IPS-NIHi7 (cell line): ENCODE results near the gene RBM33.
"Not testable (repeated sequence)": the region's sequence is repeated elsewhere in the genome, so short reads cannot be mapped to it uniquely, and the experiment has no call there.

ENCODE experiments used
- DNase-seq: peaks from one replicate; pipeline ENCODE4 v3.0.0; 2012; ENCODE audit warnings: mixed read lengths; ENCODE audit errors: extremely low spot score

RBM33 gene

DNA sequence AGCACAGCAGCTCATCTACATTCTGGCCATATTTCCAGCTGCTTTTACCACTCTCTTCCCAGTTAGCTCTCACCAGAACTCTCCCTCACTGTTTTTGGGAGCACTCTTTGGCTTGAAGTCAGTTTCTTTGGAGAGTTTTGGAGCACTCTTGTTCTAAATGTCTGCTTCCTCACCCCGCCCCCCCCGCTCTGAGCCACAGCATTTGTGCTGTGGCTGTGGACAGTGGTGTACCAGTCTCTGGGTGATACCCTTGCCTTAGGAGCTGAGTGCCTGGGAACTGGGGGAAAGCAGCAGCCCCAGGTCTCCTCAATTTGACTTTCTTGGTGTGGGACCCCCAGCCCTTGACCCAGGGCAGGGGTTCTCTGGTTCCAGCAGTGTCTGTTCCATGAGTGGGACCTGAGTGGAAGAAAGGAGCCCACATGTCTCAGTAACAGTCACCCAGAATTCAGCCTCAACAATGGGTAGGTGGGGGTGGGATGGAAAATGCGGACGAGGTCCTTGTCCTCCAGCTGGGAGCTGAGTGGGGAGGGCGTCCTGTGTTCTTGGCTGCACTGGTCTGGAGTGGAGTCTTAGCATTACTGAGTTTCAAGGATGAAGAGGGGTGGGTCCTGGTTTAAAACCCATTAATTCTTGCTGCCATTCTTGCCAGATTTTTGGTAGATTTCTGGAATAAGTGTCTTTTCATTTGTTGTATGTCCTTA is 18.0 kb downstream of the RBM33 start:
- DNase-seq, result no peak

DNA sequence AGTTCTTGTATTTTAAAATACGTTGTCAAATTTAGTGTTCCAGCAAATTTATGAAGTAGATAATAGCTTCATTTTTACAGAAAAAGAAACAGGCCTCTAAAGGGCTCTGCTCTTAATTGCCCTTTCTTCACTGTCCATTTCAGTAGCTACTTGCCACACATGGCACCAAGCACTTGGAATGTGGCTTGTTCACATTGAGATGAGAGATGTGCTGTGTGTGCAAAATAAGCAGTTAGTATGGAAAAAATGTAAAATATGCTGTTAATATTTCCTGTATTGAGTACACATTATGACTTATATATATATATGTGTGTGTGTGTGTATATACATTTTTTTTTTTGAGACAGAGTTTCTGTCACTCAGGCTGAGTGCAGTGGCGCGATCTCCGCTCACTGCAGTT is 19.5 kb downstream of the RBM33 start:
- no peak for DNase-seq

DNA sequence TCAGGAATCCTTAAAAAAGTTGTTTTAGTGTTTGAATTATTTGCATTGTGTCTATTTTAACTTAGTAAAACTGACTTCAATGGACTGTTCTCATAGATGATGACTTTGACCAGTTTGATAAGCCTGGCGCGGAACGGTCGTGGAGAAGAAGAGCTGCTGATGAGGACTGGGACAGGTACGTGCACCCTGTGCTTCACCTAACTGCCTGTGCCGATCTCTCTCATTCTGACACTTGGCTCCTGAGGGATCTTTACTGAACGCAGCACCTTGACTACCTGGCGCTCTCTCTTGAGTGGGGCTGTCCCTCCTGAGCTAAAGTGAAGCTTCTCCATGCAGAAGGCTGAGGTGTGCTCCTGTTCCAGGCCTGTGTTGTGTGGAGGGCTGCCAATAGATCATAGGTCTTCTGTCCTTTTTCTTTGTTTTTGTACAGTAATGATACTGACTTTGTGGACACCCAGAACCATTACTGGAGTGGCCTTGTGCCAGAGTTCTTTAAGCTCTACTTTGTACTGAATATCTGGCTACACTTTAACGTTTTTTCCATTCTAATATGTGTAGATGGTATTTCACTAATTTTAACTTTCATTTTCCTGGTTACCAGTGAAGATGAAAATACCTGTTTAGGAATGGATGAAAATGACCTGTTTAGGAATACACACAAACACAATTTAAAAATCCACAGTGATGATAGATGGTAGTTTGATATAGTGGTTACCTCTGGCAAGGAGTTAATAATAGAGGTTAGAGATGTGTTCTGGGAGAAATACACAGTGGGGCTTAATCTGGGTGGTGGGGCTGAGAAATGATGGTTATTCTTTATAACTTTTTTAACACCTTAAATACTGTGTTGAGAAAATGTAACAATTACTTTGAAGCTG is 20.9 kb downstream of the RBM33 start:
- no peak for DNase-seq

DNA sequence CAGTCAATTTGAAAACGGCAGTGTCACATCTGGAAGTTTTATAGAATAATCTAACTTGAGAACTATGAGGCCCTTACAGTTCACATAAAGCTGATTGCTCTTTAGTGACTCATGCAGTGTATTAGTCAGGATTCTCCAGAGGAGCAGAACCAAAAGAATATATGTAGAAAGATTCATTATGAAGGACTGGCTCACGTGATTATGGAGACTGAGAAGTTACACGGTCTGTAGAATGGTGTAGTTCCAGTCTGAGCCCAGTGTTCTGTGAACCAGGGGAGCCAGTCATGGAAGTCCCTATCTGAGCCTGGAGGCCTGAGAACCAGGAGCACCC is 21.5 kb downstream of the RBM33 start:
- DNase-seq, result no peak

DNA sequence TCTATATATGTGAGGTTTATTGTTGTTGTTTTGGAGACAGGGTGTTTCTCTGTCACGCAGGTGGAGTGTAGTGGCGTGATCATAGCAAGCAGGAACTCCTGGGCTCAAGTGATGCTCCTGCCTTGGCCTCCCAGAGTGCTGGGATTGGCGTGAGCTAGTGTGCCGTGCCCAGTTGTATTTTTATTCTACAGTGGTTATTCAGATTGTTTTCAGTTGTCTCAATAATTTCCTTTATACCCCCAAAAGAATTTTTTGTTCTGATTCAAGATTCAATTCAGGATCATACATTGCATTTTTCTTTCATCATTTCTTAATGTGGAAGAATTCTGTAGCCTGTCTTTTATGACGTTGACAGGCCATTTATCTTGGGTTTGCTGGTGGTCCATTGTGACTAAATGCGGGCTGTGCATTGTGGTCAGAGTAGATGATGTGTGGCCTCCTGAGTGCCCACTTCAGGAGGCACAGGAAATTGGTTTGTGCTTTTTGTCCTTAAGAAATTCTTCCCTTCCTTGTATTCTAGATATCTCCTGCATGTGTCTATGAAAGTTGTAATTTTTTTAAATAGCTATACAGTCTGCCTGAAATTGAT is 22.9 kb downstream of the RBM33 start:
- no peak for DNase-seq

DNA sequence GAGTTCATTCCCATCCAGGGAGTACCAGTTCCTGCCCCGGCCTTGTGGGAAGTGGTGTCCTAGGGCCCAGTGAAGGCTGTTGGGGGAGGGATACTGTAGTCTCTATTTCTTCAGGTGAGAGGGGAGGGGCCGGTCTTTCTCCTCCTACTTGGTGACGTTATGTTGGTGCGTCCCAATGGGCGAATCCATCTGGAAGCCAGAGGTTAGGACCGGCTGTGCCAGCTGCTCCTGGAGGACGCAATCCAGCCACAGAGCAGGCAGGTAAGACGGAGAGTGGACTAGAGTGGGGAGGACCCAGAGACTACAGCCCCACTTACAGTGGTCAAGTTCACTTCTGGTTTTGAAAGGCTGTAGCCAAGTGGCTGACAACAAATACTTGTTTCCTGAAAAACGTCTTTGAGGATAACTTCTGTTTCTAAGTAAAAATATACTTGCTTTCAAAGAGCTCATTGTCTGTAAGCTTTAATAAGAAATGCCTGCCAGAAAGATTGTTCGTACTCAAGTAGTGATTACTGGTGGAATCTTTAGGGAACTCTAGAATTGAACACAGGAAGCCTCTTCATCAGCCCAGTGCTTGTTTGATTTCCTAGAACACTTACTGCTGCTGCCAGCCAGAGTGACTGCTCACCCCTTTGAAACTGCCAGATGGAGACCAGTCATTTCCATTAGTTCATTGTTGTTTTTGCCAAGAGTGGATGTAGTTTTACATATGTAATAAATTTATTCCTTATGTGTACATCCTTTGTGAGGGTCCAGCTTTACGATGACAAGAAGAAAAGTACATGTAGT is 25.4 kb downstream of the RBM33 start:
- peak; percentile 39 for DNase-seq

DNA sequence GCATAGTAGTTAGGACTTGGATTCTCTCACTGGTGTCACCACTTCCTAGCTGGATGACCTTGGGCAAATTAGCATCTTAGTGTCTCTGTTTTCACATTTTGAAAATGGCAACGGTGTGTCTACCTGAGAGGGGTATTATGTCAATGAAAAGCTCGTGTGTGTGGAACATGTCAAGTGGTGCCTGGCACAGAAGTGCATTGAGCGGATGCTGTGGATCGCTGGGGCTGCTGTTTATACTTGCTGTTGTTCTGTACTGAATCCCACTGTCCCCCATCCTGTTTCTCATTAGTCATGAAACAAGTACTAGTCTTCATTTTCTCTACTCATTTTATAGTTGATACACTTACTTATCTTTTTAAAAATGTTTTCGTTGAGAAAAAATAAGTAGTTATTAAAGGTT is 26.1 kb downstream of the RBM33 start:
- DNase-seq, result no peak

DNA sequence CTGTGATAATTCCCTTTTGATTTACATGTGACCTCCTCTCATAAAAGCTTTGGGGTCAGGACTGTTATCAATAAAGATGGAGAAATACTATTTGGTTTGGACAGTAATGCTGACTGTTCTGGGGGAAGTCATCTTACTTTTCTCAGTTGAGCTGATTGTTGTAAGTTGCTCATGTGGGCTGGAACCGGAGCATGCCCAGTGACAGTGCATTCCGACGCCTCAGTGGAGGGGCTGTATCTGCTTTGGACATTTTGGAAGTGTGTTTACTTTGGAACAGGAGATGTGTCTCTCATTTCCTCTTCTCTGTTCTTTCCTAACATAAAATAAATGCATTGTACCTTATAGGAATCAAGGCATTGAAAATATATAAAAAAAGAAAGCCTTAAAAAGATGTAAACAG is 30.1 kb downstream of the RBM33 start:
- DNase-seq, result no peak

DNA sequence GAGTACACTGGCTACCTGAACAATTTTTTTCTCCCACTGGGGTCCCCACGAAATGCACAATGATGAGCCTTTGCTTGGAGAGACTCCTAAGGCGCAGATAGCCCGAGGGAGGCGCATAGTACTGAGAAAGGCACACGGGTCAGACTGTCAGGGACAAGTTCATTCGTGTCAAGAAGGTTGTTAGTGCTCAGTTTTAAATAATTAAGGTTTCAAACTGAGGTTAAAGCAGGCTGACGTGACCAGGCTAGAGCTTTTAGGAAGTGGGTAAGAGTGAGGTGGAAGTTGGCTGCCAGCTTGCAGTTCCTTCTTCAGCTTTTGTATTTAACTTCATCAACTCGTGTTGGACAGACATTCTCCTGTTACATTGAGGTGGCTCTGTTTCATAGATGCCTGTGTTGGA is 31.6 kb downstream of the RBM33 start:
- no peak for DNase-seq

DNA sequence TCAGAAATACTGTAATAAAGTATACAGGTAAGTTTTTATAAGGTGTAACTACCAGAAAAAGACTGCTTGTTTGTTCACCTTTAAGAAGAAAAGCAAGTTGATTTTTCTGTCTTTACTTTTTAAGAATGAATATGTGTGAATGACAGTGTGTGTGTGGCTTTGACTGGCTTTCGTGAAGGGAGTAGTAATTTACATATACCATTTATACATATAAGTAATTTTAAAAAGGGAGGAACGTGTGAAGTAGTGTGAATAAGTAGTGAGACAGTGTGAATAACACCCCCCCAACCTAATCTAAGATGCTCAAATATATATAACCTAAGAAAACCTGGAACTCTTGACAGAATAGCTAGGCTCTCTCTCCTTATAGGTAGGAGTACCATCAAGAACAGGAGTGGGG is 33.2 kb downstream of the RBM33 start:
- no peak for DNase-seq

DNA sequence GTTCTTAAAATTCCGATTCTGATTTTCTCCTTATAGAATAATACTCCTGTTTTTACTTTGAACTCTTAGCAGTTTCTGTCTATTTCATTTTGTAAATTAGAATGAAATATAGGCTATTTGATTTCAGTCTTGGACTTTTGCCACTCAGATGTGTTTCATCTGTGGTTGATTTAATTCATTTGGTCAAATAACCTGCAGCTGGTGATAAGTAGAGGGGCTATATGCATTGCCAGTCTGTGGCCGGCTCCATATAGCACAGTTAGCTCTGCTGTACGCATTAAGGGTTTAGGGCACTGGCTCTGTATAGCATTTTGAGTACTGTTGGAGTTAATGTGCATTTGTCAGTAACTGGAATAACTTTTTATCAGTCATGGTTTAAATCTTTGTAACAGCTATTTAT is 35.7 kb downstream of the RBM33 start:
- DNase-seq, result no peak

DNA sequence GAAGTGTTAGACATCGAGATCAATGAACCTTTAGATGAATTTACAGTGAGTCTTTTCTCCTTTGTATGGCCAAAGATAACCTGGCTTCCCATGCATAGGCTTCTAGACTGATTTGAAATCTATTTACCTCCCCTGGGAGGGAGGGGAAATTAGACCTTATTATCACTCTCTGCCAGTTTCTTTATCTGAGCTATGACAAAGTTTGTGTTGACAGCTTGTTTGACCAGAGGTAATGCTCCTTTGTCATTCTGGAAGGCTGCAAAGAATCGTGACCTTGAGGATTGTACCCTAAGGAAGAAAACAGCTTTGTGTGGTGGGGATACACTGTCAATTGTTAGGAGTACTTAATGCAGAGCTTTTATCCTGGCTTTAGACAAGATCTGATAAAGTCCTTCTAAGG is 36.4 kb downstream of the RBM33 start:
- no peak for DNase-seq

DNA sequence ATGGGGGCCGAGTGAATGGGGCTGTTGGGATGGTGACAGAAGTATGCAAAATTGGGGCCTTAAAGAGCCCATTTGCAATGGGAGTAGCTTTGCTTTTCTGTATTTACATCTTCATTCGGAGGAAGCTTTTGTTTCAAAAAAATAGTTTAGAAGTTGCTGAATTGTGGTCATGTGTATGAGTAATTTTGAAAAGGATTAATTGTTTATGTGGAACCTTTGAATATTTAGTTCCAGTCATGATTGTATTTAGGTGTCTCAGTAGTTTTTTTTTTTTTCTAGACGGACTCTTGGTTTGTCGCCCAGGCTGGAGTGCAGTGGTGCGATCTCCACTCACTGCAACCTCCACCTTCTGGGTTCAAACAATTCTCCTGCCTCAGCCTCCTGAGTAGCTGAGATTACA is 37.2 kb downstream of the RBM33 start:
- DNase-seq, result no peak

DNA sequence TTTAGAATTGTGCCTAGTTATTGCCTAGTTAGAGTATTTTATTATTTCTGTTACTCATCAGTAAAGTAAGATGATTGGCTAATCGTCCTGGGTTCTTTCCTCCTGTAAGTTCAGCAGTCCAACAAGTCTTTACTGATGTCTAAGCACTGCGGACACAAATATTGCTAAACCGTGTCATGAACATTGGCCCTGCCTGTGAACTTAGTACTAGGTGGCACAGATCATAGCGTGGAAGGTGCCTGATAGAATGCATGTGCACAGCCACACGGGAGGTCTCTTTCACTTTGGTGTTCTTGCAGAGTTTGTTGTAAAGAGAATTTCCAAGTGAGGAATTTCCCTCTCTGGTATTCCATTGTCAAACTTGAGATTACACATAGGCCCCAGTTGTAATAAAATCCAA is 38.0 kb downstream of the RBM33 start:
- DNase-seq, result no peak

DNA sequence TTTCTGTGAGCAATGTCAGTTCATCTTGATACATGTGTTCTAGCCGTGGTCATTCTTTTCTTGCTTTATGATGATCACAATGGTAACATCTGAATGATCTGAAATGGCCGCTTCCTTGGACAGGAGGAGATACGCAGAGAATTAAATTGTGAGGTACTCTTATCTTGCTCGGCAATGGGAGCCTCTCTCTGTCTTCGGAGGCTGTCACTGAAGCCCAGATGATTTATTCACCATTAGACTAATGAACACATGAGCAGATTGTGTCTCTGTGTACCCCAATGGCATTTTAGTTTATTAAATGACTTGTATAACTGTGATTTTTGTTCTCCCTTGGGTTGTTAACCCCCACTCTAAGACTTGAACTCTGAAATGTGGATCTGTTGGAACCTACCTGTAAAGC is 38.6 kb downstream of the RBM33 start:
- no peak for DNase-seq

DNA sequence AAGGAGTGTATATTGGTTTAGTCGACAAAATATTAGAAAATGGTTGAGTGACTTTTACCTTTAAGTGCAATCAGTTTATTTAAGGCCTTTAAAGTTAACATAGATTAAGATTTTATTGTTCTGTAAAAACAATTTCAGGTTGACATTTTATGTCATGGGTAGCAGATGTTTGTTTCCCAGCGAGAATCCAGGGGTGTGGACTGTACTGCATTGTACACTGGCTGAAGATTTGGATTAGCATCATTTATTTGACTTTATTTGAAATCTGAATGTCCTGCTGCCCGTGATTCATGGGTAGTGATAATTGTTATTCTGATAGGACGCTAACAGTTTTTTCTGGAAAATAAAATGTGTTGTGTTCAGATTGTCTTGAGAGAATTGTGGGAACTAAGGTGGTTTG is 39.3 kb downstream of the RBM33 start:
- no peak for DNase-seq

DNA sequence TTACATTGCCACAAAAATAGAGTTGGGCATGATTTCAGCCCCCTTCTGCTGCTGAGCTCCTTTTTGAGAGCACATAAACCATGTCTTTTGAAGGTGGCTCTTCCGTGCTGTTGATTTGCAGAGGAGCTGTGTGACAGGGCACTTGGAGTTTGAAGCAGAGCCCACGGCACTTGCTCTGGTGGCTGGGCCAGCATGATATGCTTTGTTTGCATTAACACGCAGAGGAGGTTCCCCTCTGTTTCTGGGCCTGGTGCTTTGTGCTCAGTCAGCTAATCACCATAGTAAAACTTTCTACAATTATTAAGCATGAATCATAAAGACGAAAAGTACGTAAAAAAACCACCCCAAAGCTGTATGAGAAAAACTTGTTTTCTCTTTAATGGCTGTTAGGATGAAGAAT is 40.1 kb downstream of the RBM33 start:
- no peak for DNase-seq

DNA sequence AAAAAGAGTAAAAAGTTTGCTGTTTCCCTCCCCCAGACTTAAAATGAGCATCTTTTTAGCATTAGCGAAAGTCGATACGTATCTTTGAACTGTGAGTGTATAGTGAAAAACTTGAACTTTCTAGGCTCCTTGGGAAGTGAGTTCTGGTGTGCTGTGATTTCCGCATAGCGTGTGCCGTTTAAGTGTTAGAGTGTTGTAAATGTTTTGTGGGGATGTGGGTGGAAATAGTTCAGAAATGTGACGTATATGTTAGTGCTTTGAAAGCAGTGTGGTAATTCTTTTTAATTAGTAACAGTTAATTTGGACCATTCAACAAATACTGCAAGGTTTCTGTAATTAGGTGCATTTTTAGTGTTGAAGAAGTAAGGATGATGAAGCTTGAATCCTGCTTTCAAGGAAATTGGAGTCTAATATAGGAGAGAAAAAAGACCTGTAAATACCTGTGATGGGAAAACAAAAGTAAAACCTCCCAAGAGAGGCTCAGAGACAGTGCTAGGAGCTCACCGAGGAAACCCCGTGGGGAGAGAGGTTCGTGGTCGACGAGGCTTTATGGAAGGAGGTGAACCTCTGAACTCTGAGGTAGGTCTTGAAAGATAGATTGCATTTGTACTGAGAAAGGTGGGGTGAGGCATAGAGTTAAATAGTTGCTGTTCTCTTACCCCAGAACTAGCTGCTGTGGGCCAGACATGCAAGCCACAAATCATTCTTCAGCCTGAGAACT is 40.8 kb downstream of the RBM33 start:
- DNase-seq, result no peak

DNA sequence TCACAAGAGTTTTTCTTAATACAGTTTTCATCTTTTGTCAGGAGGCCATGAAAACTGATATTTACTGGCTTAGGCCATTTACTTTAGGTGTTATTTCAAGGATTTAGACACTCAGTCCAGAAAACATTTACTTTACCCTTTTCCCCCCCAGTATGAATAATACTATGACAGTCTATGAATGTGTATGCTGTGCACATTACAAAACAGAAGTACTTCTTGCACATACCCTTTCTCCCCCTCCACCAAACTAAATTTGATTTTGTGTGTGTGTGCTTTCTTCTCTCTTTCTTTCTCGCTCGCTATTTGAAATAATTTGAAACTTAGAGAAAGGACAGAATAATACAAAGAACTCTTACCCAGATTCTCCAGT is 41.3 kb downstream of the RBM33 start:
- no peak for DNase-seq

DNA sequence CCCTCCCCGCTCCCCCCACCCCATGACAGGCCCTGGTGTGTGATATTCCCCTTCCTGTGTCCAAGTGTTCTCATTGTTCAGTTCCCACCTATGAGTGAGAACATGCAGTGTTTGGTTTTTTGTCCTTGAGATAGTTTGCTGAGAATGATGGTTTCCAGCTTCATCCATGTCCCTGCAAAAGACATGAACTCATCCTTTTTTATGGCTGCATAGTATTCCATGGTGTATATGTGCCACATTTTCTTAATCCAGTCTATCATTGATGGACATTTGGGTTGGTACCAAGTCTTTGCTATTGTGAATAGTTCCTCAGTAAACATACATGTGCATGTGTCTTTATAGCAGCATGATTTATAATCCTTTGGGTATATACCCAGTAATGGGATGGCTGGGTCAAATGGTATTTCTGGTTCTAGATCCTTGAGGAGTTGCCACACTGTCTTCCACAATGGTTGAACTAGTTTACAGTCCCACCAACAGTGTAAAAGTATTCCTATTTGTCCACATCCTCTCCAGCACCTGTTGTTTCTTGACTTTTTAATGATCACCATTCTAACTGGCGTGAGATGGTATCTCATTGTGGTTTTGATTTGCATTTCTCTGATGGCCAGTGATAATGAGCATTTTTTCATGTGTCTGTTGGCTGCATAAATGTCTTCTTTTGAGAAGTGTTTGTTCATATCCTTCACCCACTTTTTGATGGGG is 42.3 kb downstream of the RBM33 start:
- DNase-seq, result not testable (repeated sequence)

DNA sequence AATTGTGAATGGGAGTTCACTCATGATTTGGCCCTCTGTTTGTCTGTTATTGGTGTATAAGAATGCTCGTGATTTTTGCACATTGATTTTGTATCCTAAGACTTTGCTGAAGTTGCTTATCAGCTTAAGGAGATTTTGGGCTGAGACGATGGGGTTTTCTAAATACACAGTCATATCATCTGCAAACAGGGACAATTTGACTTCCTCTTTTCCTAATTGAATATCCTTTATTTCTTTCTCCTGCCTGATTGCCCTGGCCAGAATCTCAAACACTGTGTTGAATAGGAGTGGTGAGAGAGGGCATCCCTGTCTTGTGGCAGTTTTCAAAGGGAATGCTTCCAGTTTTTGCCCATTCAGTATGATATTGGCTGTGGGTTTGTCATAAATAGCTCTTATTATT is 43.8 kb downstream of the RBM33 start:
- not testable (repeated sequence) for DNase-seq
